Measurements from ENCODE around the gene CSAD. TPM values are rescaled to one million over a fixed set of nuclear protein-coding genes. Genes with fewer than 3 reads are reported as not detected.
A peak's percentile ranks its signal among the peaks of the same experiment; 100 is the strongest.

Gene CSAD
- total and polyA plus RNA-seq, 2 of the 13 experiments (the other 11 are each of a cell fraction or from before 2014, with no cell fraction given) = 7.2 to 23.5 TPM

GRCh38 chr12:53213348-53213747 lies 32.6 kb upstream of the CSAD start (continued):
- no peak for TF ChIP-seq ZNF142 (CRISPR knock-in tag; IDR thresholded peaks at IDR 0.05)
- TF ChIP-seq HOXA9 (CRISPR knock-in tag; IDR thresholded peaks at IDR 0.05; ENCODE audit: borderline replicate concordance) = no peak
- TF ChIP-seq ERF (CRISPR knock-in tag; IDR thresholded peaks at IDR 0.05) = 0 out of 2 replicates have a peak, but pooled peaks have one; percentile 49
- 0 out of 2 replicates have a peak, but pooled peaks have one; percentile 35 for TF ChIP-seq ARID4A (CRISPR knock-in tag; IDR thresholded peaks at IDR 0.05; ENCODE audit: borderline replicate concordance)
- 0 out of 2 replicates have a peak, but pooled peaks have one; percentile 27 for TF ChIP-seq TGIF2 (CRISPR knock-in tag; IDR thresholded peaks at IDR 0.05)
- peak; percentile 53; the same call in 1 of the 2 replicates for TF ChIP-seq GABPB1 (CRISPR knock-in tag; IDR thresholded peaks at IDR 0.05)
- TF ChIP-seq MXI1 (IDR thresholded peaks at IDR 0.05; ENCODE audit: borderline replicate concordance, low read depth, low read length) = peak; percentile 9; the same call in 1 of the 3 replicates
- TF ChIP-seq ZNF430 (CRISPR knock-in tag; IDR thresholded peaks at IDR 0.05) = no peak
- TF ChIP-seq ZNF678 (CRISPR knock-in tag; IDR thresholded peaks at IDR 0.05) = no peak
- 0 out of 2 replicates have a peak, but pooled peaks have one; percentile 30 for TF ChIP-seq FOXC1 (CRISPR knock-in tag; IDR thresholded peaks at IDR 0.05; ENCODE audit: borderline replicate concordance)
- TF ChIP-seq ZNF331 (CRISPR knock-in tag; IDR thresholded peaks at IDR 0.05) = 0 out of 2 replicates have a peak, but pooled peaks have one; percentile 22
- TF ChIP-seq SALL1 (CRISPR knock-in tag; IDR thresholded peaks at IDR 0.05) = peak; percentile 64; the same call in 1 of the 2 replicates
- no peak for TF ChIP-seq DRAP1 (CRISPR knock-in tag; IDR thresholded peaks at IDR 0.05)
- TF ChIP-seq GATAD1 (CRISPR knock-in tag; IDR thresholded peaks at IDR 0.05) = 0 out of 2 replicates have a peak, but pooled peaks have one; percentile 23
- TF ChIP-seq ZBTB37 (CRISPR knock-in tag; IDR thresholded peaks at IDR 0.05) = peak; percentile 91; the same call in 1 of the 2 replicates
- no peak for TF ChIP-seq ZNF503 (CRISPR knock-in tag; IDR thresholded peaks at IDR 0.05)

All from HepG2 (cell line).